MM.1S (cell line): ENCODE measurements around the gene NLRP12.

Experiments
- EZH2 ChIP-seq: fragments of 300-600 bp; sonication (generic); optimal IDR thresholded peaks from 2 replicates; pipeline ENCODE3; 2017; ENCODE audit warnings: low read depth, mild to moderate bottlenecking, antibody characterized with exemption, low read length, mixed read lengths
- TF ChIP-seq, protein P1 (sequence below): fragments of 300-600 bp; sonication (generic); IDR thresholded peaks from 2 replicates; pipeline ENCODE4 v1.5.1; 2016; ENCODE audit warnings: antibody characterized with exemption, low read length, mixed read lengths

GRCh38 chr19:53866865-53867224 is 42.7 kb upstream of the NLRP12 start:
- TF ChIP-seq, protein P1, sequence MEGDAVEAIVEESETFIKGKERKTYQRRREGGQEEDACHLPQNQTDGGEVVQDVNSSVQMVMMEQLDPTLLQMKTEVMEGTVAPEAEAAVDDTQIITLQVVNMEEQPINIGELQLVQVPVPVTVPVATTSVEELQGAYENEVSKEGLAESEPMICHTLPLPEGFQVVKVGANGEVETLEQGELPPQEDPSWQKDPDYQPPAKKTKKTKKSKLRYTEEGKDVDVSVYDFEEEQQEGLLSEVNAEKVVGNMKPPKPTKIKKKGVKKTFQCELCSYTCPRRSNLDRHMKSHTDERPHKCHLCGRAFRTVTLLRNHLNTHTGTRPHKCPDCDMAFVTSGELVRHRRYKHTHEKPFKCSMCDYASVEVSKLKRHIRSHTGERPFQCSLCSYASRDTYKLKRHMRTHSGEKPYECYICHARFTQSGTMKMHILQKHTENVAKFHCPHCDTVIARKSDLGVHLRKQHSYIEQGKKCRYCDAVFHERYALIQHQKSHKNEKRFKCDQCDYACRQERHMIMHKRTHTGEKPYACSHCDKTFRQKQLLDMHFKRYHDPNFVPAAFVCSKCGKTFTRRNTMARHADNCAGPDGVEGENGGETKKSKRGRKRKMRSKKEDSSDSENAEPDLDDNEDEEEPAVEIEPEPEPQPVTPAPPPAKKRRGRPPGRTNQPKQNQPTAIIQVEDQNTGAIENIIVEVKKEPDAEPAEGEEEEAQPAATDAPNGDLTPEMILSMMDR, result no peak
- no peak for TF ChIP-seq EZH2
